ENCODE data around the gene AREG.

AREG gene

GRCh38 chr4:74428276-74428675 is 16.7 kb upstream of the AREG start:
- H3K4me3 ChIP-seq (ENCODE audit: low read depth, low read length): no peak overlapping the region
- TF ChIP-seq CTCF (IDR thresholded peaks at IDR 0.05; ENCODE audit: low read depth, low read length, missing control alignments): no peak
- in situ Hi-C loops (cut with HindIII; ENCODE audit: low sequenced_read_pairs): no loop called here
- no peak for DNase-seq (ENCODE audit: low read depth)

GRCh38 chr4:74431113-74431826 is 13.7 kb upstream of the AREG start:
- in situ Hi-C loops (cut with HindIII; ENCODE audit: low sequenced_read_pairs): no loop called here
- H3K4me3 ChIP-seq (ENCODE audit: low read depth, low read length): no peak overlapping the region
- no peak for TF ChIP-seq CTCF (IDR thresholded peaks at IDR 0.05; ENCODE audit: low read depth, low read length, missing control alignments)
- no peak for DNase-seq (ENCODE audit: low read depth)

GRCh38 chr4:74433043-74433442 is 11.9 kb upstream of the AREG start:
- H3K4me3 ChIP-seq (ENCODE audit: low read depth, low read length): no peak overlapping the region
- no peak for DNase-seq (ENCODE audit: low read depth)
- TF ChIP-seq CTCF (IDR thresholded peaks at IDR 0.05; ENCODE audit: low read depth, low read length, missing control alignments): no peak
- in situ Hi-C loops (cut with HindIII; ENCODE audit: low sequenced_read_pairs): no loop called here

- DNase-seq (ENCODE audit: low read depth): no peak
- in situ Hi-C loops (cut with HindIII; ENCODE audit: low sequenced_read_pairs): no loop called here
- TF ChIP-seq CTCF (IDR thresholded peaks at IDR 0.05; ENCODE audit: low read depth, low read length, missing control alignments): no peak
- no peak overlapping the region for H3K4me3 ChIP-seq (ENCODE audit: low read depth, low read length)
These were observed 11.3 kb upstream of the AREG start for GRCh38 chr4:74433541-74434172.

- DNase-seq (ENCODE audit: low read depth): no peak
- TF ChIP-seq CTCF (IDR thresholded peaks at IDR 0.05; ENCODE audit: low read depth, low read length, missing control alignments): no peak
- in situ Hi-C loops (cut with HindIII; ENCODE audit: low sequenced_read_pairs): no loop called here
- no peak overlapping the region for H3K4me3 ChIP-seq (ENCODE audit: low read depth, low read length)
These were observed 9.6 kb upstream of the AREG start for GRCh38 chr4:74435296-74435695.

- in situ Hi-C loops (cut with HindIII; ENCODE audit: low sequenced_read_pairs): no loop called here
- no peak for TF ChIP-seq CTCF (IDR thresholded peaks at IDR 0.05; ENCODE audit: low read depth, low read length, missing control alignments)
- no peak for DNase-seq (ENCODE audit: low read depth)
- H3K4me3 ChIP-seq (ENCODE audit: low read depth, low read length): no peak overlapping the region
These were observed 7.1 kb upstream of the AREG start for GRCh38 chr4:74437866-74438265.
